Endothelial cell of umbilical vein (primary cell): ENCODE results near the gene STAC3. TPM values are rescaled to one million over a fixed set of nuclear protein-coding genes. Genes with fewer than 3 reads are reported as not detected.

Experiments used
- BruUV-seq: library from RNA; stranded (reverse); fragments of 400-500 nt; replicated peaks from 2 replicates; lab custom pipeline; 2021; lab: Mats Ljungman, UMichigan
- CTCF ChIA-PET: fragments of 300-600, 350-600 bp; sonication (Branson Sonifier 250); formaldehyde crosslinking; loops from one replicate; lab custom pipeline; 2021; ENCODE audit warnings: antibody characterized with exemption, inconsistent platforms; lab: Charles Lee
- POLR2A ChIA-PET: fragments of 300-600, 350-600 bp; sonication (Branson Sonifier 250); formaldehyde crosslinking; loops from one replicate; lab custom pipeline; 2021; ENCODE audit warnings: antibody characterized with exemption, inconsistent platforms; lab: Charles Lee
- DNase-seq: peaks from one replicate; pipeline ENCODE4 v3.0.0-alpha.2; 2011; ENCODE audit warnings: low read depth, low spot score
- FAIRE-seq: peaks from 2 replicates; lab custom pipeline; 2011; peaks lifted over from hg19 to GRCh38; lab: Jason Lieb, UNC
- H2AFZ ChIP-seq: 2 replicates; pipeline ENCODE4 v1.6.0; 2012; ENCODE audit warnings: low read depth, low read length, control low read depth, inconsistent platforms
- H3K27ac ChIP-seq: 2 replicates; pipeline ENCODE4 v1.5.1; 2011; ENCODE audit warnings: low read depth, mild to moderate bottlenecking, control low read depth, low read length, moderate library complexity; ENCODE audit not compliant: insufficient read depth
- H3K27me3 ChIP-seq, 2 experiments: 2 replicates each; pipeline versions ENCODE4 v1.6.0 to v1.6.1; 2011; ENCODE audit warnings: low read length in 2 of 2, mixed read lengths in 1 of 2; ENCODE audit not compliant: control insufficient read depth in 2 of 2, insufficient read depth in 2 of 2
- H3K36me3 ChIP-seq, 2 experiments: 2 replicates in 1 of 2; 3 replicates in 1 of 2; pipeline ENCODE4 v1.5.1; 2011; ENCODE audit warnings: low read length in 2 of 2, mild to moderate bottlenecking in 1 of 2, moderate library complexity in 1 of 2; ENCODE audit not compliant: control insufficient read depth in 2 of 2, insufficient read depth in 2 of 2; ENCODE audit errors: extremely low read depth in 1 of 2
- H3K4me1 ChIP-seq: 3 replicates; pipeline ENCODE4 v1.5.1; 2011; ENCODE audit warnings: mild to moderate bottlenecking, low read length; ENCODE audit not compliant: control insufficient read depth, insufficient read depth; ENCODE audit errors: extremely low read depth
- H3K4me2 ChIP-seq: 2 replicates; pipeline ENCODE4 v1.6.1; 2011; ENCODE audit warnings: low read length, control low read depth, mixed read lengths; ENCODE audit not compliant: insufficient read depth
- H3K4me3 ChIP-seq, 3 experiments: fragments of 200-600 bp in 1 of 3; sonication (generic), shearing (Covaris generic) in 1 of 3; replicated peaks in 1 of 3; 2 replicates each; pipeline ENCODE4 v1.5.1; 2011 to 2016; ENCODE audit warnings: control low read depth in 3 of 3, low read length in 3 of 3, mild to moderate bottlenecking in 2 of 3, inconsistent platforms in 1 of 3, low read depth in 1 of 3, moderate library complexity in 1 of 3; ENCODE audit not compliant: insufficient read depth in 1 of 3
- H3K79me2 ChIP-seq: 2 replicates; pipeline ENCODE4 v1.6.0; 2012; ENCODE audit warnings: low read length, inconsistent platforms; ENCODE audit not compliant: control insufficient read depth, insufficient read depth
- H3K9ac ChIP-seq: replicated peaks from 2 replicates; pipeline ENCODE3; 2011; ENCODE audit warnings: low read length, control low read depth; ENCODE audit not compliant: insufficient read depth; ENCODE audit errors: extremely low read depth
- H3K9me1 ChIP-seq: replicated peaks from 3 replicates; pipeline ENCODE4 v1.6.0; 2011; ENCODE audit warnings: mild to moderate bottlenecking, low read length; ENCODE audit not compliant: control insufficient read depth, insufficient read depth; ENCODE audit errors: extremely low read depth
- H3K9me3 ChIP-seq: replicated peaks from 2 replicates; pipeline ENCODE4 v1.5.1; 2012; ENCODE audit warnings: low read length, inconsistent platforms; ENCODE audit not compliant: control insufficient read depth, insufficient read depth
- H4K20me1 ChIP-seq: replicated peaks from 2 replicates; pipeline ENCODE3; 2011; ENCODE audit warnings: mild to moderate bottlenecking, low read length; ENCODE audit not compliant: control insufficient read depth, insufficient read depth; ENCODE audit errors: extremely low read depth
- CTCF ChIP-seq, 2 donors: IDR thresholded peaks; 1 replicate in 1 of 2; 2 replicates in 1 of 2; pipeline ENCODE4 v1.5.1; 2011; ENCODE audit warnings: low read length in 2 of 2, mild to moderate bottlenecking in 2 of 2, moderate library complexity in 2 of 2, control low read depth in 1 of 2, inconsistent platforms in 1 of 2, low read depth in 1 of 2; ENCODE audit not compliant: insufficient read depth in 1 of 2; ENCODE audit errors: extremely low read depth in 1 of 2
- EZH2 ChIP-seq: IDR thresholded peaks from 2 replicates; pipeline ENCODE4 v1.6.1; 2012; ENCODE audit warnings: borderline replicate concordance, low read depth, mild to moderate bottlenecking, moderate library complexity, low read length, inconsistent platforms; ENCODE audit not compliant: severe bottlenecking
- FOS ChIP-seq: IDR thresholded peaks from 2 replicates; pipeline ENCODE4 v1.6.1; 2011; ENCODE audit warnings: mild to moderate bottlenecking, low read length, moderate library complexity, borderline replicate concordance; ENCODE audit not compliant: insufficient read depth
- GATA2 ChIP-seq: IDR thresholded peaks from 2 replicates; pipeline ENCODE4 v1.7.0; 2011; ENCODE audit warnings: low read depth, mild to moderate bottlenecking, moderate library complexity, mixed read lengths, low read length; ENCODE audit not compliant: insufficient read length, insufficient read depth
- JUN ChIP-seq: IDR thresholded peaks from 2 replicates; pipeline ENCODE4 v1.6.1; 2011; ENCODE audit warnings: borderline replicate concordance, low read depth; ENCODE audit not compliant: insufficient read length, insufficient read depth
- MAX ChIP-seq: IDR thresholded peaks from 2 replicates; pipeline ENCODE4 v1.6.1; 2011; ENCODE audit not compliant: insufficient read depth, insufficient read length
- MYC ChIP-seq: IDR thresholded peaks from one replicate; pipeline ENCODE4 v1.6.1; 2011; ENCODE audit warnings: mild to moderate bottlenecking, low read depth, low read length
- POLR2A ChIP-seq: IDR thresholded peaks from 2 replicates; pipeline ENCODE4 v1.6.1; 2012; ENCODE audit warnings: low read depth, mild to moderate bottlenecking, control low read depth, low read length
- POLR2AphosphoS5 ChIP-seq: IDR thresholded peaks from 2 replicates; pipeline ENCODE4 v1.6.1; 2012; ENCODE audit warnings: low read depth, mild to moderate bottlenecking, control low read depth, low read length, moderate library complexity; ENCODE audit not compliant: insufficient read depth
- dilution Hi-C: fragments of 300-500 bp; cut with MboI; formaldehyde crosslinking; loops from one replicate; pipeline ENCODE4 v1.15.0; 2019; ENCODE audit warnings: low sequenced_read_pairs; ENCODE audit not compliant: extremely low pct_ligation_motif_present
- intact Hi-C: fragments of 100-400 bp; cut with micrococcal nuclease; formaldehyde crosslinking; loops from one replicate; pipeline ENCODE4 v1.10.0; 2022
- polyA plus RNA-seq, 4 experiments: library from polyadenylated mRNA; depleted of rRNA in 3 of 4; stranded (reverse) in 3 of 4; unstranded in 1 of 4; fragments of >200 nt; gene quantifications; 2 replicates each; pipeline versions ENCODE4 v1.2.1 to v1.2.3, GENCODE V29; 2011 to 2012; ENCODE audit warnings: missing spikeins in 1 of 4
- total RNA-seq: library from RNA; stranded (reverse); gene quantifications from 2 replicates; pipeline ENCODE4 v1.2.3, GENCODE V29; 2021

Gene STAC3
- total and polyA plus RNA-seq, 2 donors (not counting 3 experiments of a cell fraction or from before 2014, with no cell fraction given), result 0.36 to 0.55 TPM

- Histone ChIP-seq H3K4me3 (no peak overlapping the region), H3K9me3 (no peaks in the 10 kb centered on the region), H3K36me3 (no peaks in the 10 kb centered on the region), H3K27ac (no peak overlapping the region), H3K4me1 (no peaks in the 10 kb centered on the region), H3K79me2 (no peaks in the 10 kb centered on the region), H4K20me1 (no peaks in the 10 kb centered on the region), H2AFZ (no peak overlapping the region), H3K9me1 (no peaks in the 10 kb centered on the region), H3K27me3 (no peaks in the 10 kb centered on the region), H3K9ac (no peak overlapping the region), H3K4me2 (no peak overlapping the region)
- ChIA-PET POLR2A (no interaction called here), CTCF (interaction anchor here (1.6 kb wide), 1 partner anchor 15 kb away, joined by 4 read pairs; no protein-coding TSS in a partner anchor)
- DNase-seq (no peak), FAIRE-seq (no peak)
- intact Hi-C loops, result no loop called here
- no TSS peak for BruUV-seq
- no peak for TF ChIP-seq EZH2
- TF ChIP-seq JUN, result no peak
- TF ChIP-seq GATA2, result no peak
- TF ChIP-seq MAX, result no peak
- TF ChIP-seq POLR2A, result no peak
- TF ChIP-seq CTCF (IDR thresholded peaks at IDR 0.05; ENCODE audit: extremely low read depth in 1 of 2, insufficient read depth in 1 of 2, low read depth in 1 of 2, low read length in 2 of 2), result no peak
- TF ChIP-seq MYC, result no peak
- TF ChIP-seq POLR2AphosphoS5, result no peak
- no peak for TF ChIP-seq FOS
- dilution Hi-C loops, result no loop called here
Observed at GRCh38 chr12:57198329-57198728, 52.7 kb downstream of the STAC3 start.
